Uterus (tissue), 2 donors: ENCODE results near the gene FMNL3.

ENCODE experiments used
- POLR2A ChIP-seq, 2 donors: fragments of 450-650 bp; IDR thresholded peaks; one replicate each; pipeline ENCODE4 v1.6.1; 2016; ENCODE audit warnings: antibody characterized with exemption in 2 of 2, mild to moderate bottlenecking in 1 of 2, moderate library complexity in 1 of 2
- TF ChIP-seq, protein P1 (sequence below), 4 experiments: fragments of 200-600 bp in 2 of 4; fragments of 450-650 bp in 2 of 4; sonication (generic) in 2 of 4; IDR thresholded peaks; one replicate each; pipeline ENCODE4 v1.5.1; 2016 to 2019; ENCODE audit warnings: antibody characterized with exemption in 4 of 4, mild to moderate bottlenecking in 2 of 4, moderate library complexity in 1 of 4

DNA sequence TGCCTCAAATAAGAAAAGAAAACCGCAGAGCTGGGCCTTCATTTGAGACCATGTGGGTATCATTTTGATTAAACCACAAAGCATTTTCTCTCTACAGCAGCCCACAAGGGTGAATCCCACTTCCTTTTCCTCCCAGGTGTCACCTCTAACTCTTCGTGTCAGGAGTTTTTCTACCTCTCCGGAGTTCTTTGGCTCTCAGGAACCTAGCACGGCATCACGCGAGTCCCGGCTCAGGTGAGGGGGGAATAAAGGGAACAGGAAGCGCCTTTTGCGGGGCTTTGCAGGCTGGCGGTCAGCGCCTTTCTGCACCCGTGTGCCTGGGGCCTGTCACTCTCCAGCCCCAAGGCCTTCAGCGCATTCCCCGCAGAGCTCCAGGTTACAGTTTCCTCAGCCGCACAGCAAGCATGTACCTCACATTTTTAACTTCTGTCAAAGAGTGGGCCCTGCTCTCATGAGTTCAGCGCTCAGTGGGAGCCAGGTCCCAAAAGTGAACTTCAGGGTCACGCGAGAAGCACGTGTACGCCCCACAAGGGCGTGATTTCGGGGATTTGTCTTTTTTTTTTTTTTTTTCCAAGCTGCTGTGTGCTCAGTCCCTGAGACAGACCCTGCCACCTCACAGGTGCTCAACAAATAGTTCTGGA, 84.6 kb downstream of the FMNL3 start:
- TF ChIP-seq POLR2A (IDR thresholded peaks at IDR 0.05) = no peak
- TF ChIP-seq, protein P1, sequence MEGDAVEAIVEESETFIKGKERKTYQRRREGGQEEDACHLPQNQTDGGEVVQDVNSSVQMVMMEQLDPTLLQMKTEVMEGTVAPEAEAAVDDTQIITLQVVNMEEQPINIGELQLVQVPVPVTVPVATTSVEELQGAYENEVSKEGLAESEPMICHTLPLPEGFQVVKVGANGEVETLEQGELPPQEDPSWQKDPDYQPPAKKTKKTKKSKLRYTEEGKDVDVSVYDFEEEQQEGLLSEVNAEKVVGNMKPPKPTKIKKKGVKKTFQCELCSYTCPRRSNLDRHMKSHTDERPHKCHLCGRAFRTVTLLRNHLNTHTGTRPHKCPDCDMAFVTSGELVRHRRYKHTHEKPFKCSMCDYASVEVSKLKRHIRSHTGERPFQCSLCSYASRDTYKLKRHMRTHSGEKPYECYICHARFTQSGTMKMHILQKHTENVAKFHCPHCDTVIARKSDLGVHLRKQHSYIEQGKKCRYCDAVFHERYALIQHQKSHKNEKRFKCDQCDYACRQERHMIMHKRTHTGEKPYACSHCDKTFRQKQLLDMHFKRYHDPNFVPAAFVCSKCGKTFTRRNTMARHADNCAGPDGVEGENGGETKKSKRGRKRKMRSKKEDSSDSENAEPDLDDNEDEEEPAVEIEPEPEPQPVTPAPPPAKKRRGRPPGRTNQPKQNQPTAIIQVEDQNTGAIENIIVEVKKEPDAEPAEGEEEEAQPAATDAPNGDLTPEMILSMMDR (IDR thresholded peaks at IDR 0.05) = no peak
